ENCODE data around the gene UBR2. TPM values are rescaled to one million over a fixed set of nuclear protein-coding genes. Genes with fewer than 3 reads are reported as not detected.

The UBR2 gene
- total and polyA plus RNA-seq, 12 donors = 11.4 to 46.9 (median 30.2) TPM

DNA sequence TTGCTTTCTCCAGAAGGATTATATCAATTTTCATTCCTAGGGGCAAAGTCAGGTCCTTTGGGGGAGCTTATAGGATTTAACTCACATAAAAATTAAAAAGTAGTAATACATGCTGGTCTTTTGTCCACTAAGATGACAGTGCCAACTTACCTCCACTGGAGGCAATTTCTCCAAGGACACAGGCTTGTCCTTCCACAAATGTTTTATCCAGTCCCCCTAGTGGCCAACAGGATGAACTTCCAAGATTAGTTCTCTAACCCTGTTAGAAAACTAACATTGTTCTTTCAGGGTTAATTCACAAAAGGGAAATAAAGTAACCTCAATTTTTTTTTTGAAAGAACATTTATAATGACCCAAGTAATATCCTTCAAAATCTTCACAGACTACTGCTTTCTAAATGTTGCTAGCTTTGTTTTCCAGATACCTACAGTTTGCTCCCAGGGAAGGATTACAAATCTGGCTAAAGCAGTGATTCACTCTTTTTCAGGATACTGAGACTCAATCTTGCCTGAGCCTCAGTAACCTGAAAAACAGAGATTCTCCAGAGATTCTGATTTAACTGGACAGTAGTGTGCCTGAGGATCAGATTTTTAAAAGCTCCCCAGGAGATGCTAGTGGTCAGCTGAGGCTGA lies 31.7 kb upstream of the UBR2 start:
- Histone ChIP-seq H3K36me3 (replicated peaks in 1 of 2) (no peaks in the 10 kb centered on the region), H3K4me1 (replicated peaks in 1 of 2) (no peaks in the 10 kb centered on the region), H3K4me3 (no peak overlapping the region), H3K27me3 (no peaks in the 10 kb centered on the region), H3K27ac (no peak overlapping the region), H3K9me3 (replicated peaks in 1 of 3) (no peaks in the 10 kb centered on the region)
- peak in 4 of 7 donors; percentile 33 to 61 (median 46) for DNase-seq
- intact Hi-C loops (cut with DNase I) = no loop called here
- TF ChIP-seq, protein P1, sequence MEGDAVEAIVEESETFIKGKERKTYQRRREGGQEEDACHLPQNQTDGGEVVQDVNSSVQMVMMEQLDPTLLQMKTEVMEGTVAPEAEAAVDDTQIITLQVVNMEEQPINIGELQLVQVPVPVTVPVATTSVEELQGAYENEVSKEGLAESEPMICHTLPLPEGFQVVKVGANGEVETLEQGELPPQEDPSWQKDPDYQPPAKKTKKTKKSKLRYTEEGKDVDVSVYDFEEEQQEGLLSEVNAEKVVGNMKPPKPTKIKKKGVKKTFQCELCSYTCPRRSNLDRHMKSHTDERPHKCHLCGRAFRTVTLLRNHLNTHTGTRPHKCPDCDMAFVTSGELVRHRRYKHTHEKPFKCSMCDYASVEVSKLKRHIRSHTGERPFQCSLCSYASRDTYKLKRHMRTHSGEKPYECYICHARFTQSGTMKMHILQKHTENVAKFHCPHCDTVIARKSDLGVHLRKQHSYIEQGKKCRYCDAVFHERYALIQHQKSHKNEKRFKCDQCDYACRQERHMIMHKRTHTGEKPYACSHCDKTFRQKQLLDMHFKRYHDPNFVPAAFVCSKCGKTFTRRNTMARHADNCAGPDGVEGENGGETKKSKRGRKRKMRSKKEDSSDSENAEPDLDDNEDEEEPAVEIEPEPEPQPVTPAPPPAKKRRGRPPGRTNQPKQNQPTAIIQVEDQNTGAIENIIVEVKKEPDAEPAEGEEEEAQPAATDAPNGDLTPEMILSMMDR (IDR thresholded peaks at IDR 0.05) = peak; percentile 85 to 96 (median 86)
- TF ChIP-seq POLR2A (IDR thresholded peaks at IDR 0.05) = no peak

DNA sequence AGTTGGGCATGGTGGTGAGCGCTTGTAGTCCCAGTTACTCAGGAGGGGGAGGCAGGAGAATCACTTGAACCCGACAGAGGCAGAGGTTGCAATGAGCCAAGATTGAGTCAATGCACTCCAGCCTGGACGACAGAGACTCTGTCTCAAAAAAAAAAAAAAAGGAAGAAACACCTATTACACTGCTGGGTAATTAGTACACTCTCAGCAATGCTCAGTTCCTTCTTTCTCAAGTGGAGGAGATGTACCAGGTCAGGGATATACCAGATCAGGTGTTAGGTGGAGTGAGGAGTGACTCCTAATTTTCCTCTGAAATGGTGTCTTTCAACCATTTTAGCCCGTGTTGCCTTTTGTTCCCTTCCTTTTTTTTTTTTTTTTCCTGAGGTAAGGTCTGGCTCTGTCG lies 30.0 kb upstream of the UBR2 start:
- Histone ChIP-seq H3K4me1 (replicated peaks in 1 of 2) (no peaks in the 10 kb centered on the region), H3K27me3 (no peaks in the 10 kb centered on the region), H3K4me3 (no peak overlapping the region), H3K27ac (no peak overlapping the region), H3K36me3 (replicated peaks in 1 of 2) (no peaks in the 10 kb centered on the region), H3K9me3 (replicated peaks in 1 of 3) (no peaks in the 10 kb centered on the region)
- TF ChIP-seq, protein P1 (IDR thresholded peaks at IDR 0.05) = no peak
- no peak for TF ChIP-seq POLR2A (IDR thresholded peaks at IDR 0.05)
- intact Hi-C loops (cut with DNase I) = no loop called here
- 76 to 81% (median 77%) methylated on average over 5 of the region's 5 CpGs for WGBS, 4 donors
- no peak for DNase-seq

GRCh38 chr6:42537536-42537935 lies 26.3 kb upstream of the UBR2 start:
- H3K4me3 ChIP-seq = no peak overlapping the region
- DNase-seq = no peak
- no peak overlapping the region for H3K27ac ChIP-seq
- intact Hi-C loops (cut with DNase I) = no loop called here
- TF ChIP-seq, protein P1 (IDR thresholded peaks at IDR 0.05) = no peak
- no peak for TF ChIP-seq POLR2A (IDR thresholded peaks at IDR 0.05)
- H3K9me3 ChIP-seq (replicated peaks in 1 of 3) = no peaks in the 10 kb centered on the region
- no peaks in the 10 kb centered on the region for H3K4me1 ChIP-seq (replicated peaks in 1 of 2)
- 83 to 93% (median 90%) methylated on average over 1 of the region's 1 CpG for WGBS, 4 donors
- H3K36me3 ChIP-seq (replicated peaks in 1 of 2) = no peaks in the 10 kb centered on the region
- H3K27me3 ChIP-seq = no peaks in the 10 kb centered on the region

DNA sequence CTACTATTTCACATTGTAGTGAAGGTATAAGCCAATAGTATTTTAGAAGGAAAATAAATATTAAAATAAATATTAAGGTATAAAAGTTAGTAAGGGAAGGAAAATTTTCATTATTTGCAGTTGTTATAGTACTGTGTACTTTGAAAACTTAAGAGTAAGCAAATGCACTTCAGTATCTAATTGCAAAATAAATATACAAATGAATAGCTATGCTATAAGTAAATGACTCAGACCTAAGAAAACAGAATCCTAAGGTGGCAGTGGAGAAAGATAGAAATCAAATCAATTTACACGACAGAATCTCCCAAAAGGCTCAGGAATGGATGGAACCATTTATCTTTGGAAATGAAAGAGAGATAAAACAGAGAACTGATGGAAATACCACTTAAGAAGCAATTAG lies 24.7 kb upstream of the UBR2 start:
- no peak for TF ChIP-seq POLR2A (IDR thresholded peaks at IDR 0.05)
- TF ChIP-seq, protein P1 (IDR thresholded peaks at IDR 0.05) = no peak

More for the DNA sequence above, 24.7 kb upstream of the UBR2 start:
- H3K36me3 ChIP-seq (replicated peaks in 1 of 2) = no peaks in the 10 kb centered on the region
- no peak for DNase-seq
- intact Hi-C loops (cut with DNase I) = no loop called here
- H3K4me3 ChIP-seq = no peak overlapping the region
- no peaks in the 10 kb centered on the region for H3K9me3 ChIP-seq (replicated peaks in 1 of 3)
- no peak overlapping the region for H3K27ac ChIP-seq
- 91 to 100% (median 94%) methylated on average over 1 of the region's 1 CpG for WGBS, 4 donors
- no peaks in the 10 kb centered on the region for H3K27me3 ChIP-seq
- H3K4me1 ChIP-seq (replicated peaks in 1 of 2) = no peaks in the 10 kb centered on the region

Measured in adrenal gland (tissue), 12 donors.